ENCODE results near the gene PDE8A.

PDE8A gene

DNA sequence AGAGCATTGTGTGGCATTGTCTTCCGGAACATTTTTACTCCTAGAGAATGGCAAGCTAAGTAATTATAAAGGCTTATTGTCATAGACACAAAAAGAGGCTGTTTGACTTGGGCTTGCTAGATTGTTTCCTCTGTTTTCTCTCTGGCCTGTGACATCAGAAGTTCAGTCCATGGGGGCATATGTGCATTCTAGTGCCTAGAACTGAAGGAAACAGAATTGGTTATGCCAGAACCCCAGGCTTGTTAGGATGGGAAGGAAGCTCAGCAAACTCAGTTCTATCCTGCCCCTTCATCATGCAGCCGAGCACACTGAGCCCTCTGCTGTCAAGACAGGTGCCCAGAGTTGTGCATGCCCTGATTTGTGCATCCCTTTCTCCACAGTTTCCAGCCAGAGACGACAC is 131.3 kb downstream of the PDE8A start:
- no peak for TF ChIP-seq GATA2 (IDR thresholded peaks at IDR 0.05; ENCODE audit: low read depth, low read length)
- no peak for TF ChIP-seq GATA3 (IDR thresholded peaks at IDR 0.05; ENCODE audit: low read depth, low read length)

DNA sequence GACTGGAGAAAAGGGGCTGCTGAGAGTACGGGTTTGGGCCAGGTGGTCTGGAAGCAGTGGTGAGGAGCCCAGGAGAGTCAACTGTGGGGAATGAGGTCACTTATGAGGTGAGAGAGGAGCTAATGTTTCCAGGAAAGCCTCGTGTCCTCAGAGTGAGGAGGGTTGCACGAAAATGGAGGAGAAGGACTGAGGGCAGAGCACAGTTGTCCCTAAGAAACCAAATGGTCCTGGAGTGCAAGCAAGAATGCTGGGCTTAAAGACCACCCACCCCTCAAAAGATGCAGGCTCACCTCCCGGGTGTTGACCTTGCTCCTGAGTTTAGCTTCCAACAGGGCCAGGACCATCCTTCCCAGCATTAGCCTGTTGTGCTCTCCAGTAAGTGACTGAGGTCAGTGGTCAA is 133.2 kb downstream of the PDE8A start:
- TF ChIP-seq GATA3 (IDR thresholded peaks at IDR 0.05; ENCODE audit: low read depth, low read length) (no peak), GATA2 (IDR thresholded peaks at IDR 0.05; ENCODE audit: low read depth, low read length) (no peak)

DNA sequence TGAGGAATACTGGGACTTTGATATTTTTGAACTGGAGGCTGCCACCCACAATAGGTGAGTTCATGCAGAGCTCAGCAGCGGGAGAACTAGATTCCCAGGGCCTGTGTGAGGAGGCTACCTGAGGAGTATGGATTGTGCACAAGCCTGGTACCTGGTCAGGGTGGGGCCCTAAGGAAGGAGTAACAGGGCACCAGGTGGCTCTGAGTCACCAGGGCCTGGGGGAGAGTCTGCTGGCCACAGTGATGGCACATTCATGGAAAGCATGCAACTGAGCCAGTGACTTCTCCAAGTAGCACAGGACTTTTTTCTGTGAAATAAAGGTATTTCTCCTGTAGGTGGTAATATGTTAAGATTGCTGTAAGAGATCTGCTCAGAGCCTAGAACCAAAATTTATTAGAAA is 134.4 kb downstream of the PDE8A start:
- TF ChIP-seq GATA2 (IDR thresholded peaks at IDR 0.05; ENCODE audit: low read depth, low read length), result no peak
- no peak for TF ChIP-seq GATA3 (IDR thresholded peaks at IDR 0.05; ENCODE audit: low read depth, low read length)

DNA sequence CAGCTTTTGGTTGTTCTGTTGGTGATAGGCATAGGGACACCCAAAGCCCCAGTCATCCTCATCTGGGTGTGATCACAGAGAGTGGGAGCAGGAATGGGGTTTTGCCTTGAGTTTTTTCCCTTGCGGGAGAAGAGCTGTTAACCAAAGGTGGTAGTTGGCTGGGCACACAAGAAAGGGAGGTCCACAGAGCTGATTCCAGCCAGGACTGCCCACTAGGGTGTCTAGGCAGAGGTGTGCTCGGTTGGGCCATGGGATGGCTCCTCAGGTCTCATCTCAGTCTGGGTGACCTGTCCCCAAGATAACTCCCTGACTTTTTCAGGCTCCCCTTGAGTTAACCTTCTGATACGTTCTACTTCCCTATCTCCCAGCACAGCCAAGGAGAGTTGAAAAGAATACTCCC is 134.8 kb downstream of the PDE8A start:
- TF ChIP-seq GATA3 (IDR thresholded peaks at IDR 0.05; ENCODE audit: low read depth, low read length) (no peak), GATA2 (IDR thresholded peaks at IDR 0.05; ENCODE audit: low read depth, low read length) (no peak)

DNA sequence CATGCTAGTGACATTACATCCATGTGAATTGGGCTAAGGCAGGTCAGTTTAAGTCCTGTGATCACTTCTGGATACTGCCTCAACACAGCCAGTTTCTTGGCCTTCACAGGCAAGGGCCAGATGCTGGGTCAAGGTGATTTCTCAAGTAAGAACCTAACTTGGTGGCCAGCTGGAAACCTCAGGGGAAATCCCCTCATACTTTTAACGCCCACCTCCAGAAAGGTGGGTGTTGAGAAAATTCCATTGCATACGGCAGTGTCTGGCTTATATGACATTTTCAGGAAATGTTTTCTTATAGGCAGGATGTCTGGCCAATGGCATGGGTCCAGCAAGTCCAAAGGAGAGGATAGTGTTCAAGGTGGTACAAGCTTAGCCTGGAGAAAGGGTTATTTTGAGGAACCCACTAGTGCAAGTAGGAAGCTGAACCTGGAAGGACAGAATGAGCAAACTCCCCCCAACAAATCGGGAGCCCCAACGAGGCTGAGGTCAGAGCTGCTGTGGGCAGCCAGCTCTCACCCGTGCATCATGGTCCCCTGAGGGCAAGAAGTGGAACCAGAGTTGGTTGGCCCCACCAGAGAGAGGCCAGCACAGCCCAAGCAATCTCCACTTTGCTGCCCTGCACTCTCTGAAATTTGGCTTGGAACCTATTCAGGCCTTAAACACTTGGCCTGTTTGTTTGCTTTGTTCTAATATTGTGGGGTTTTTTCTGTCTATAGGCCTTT is 135.4 kb downstream of the PDE8A start:
- no peak for TF ChIP-seq GATA2 (IDR thresholded peaks at IDR 0.05; ENCODE audit: low read depth, low read length)
- TF ChIP-seq GATA3 (IDR thresholded peaks at IDR 0.05; ENCODE audit: low read depth, low read length), result no peak

DNA sequence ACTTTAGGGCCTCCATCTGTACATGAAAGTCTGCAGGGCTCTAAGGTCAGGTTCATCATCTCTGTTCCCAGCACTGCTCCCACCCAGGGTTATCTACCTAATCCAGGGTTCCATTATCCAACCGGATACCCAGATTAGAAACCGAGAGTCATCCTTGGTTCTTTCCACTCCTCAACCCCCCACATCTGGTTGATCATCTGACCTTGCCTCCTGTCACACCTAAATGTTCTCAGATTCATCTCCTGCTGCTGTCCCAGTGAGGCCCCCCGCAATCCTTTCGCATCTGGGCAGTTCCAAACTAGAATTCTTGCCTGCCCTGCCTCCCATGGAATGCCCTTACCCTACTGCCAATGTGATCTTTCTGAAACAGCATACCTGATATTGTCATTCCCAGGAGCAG is 136.5 kb downstream of the PDE8A start:
- no peak for TF ChIP-seq GATA3 (IDR thresholded peaks at IDR 0.05; ENCODE audit: low read depth, low read length)
- TF ChIP-seq GATA2 (IDR thresholded peaks at IDR 0.05; ENCODE audit: low read depth, low read length), result no peak

DNA sequence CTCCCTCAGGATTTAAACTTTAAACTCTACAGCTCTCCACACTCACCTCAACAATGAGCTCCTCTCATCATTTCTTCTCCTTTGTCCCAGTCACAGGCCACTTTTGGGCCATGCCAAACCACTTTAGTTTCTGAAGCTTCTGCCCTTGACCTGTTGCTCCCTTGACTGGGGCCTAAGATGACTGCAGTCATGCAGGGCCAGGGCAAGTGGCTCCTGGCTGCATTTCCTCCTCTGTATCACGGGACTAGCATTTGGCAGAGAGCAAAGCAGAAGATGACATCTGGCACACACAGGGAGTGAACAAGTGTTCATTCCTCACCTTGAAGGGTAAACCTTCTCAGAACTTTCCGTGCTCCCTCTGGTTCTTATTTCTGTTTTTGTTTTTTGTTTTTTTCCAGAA is 136.9 kb downstream of the PDE8A start:
- TF ChIP-seq GATA2 (IDR thresholded peaks at IDR 0.05; ENCODE audit: low read depth, low read length) (no peak), GATA3 (IDR thresholded peaks at IDR 0.05; ENCODE audit: low read depth, low read length) (no peak)

DNA sequence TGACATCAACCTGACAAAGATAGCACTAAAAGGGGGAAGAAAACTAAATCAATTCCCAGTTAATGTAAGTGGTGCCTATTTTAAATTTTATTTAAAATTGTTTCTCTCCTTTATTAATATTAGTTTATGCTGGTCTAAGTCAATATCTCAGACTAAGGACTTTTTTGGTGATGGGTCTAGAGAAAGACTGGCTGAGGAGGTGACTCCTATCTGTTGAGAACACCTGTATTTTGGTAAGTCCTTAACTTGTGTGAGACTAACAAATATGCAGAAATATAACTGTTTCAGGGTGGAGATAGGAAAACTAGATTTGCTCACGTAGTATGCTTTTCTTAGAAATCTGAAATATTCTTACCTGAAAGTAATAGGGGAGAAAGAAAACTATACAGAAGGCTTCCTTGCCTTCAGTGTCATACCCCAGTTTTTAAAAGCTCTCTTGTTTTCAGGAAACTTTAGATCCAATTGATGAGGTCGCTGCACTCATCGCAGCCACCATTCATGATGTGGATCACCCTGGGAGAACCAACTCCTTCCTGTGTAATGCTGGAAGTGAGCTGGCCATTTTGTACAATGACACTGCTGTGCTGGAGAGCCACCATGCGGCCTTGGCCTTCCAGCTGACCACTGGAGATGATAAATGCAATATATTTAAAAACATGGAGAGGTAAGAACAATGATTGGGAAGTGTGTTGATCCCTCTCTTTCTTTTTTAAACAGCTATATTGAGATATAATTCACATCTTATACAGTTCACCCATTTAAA is 138.9 kb downstream of the PDE8A start:
- TF ChIP-seq GATA3 (IDR thresholded peaks at IDR 0.05; ENCODE audit: low read depth, low read length) (no peak), GATA2 (IDR thresholded peaks at IDR 0.05; ENCODE audit: low read depth, low read length) (no peak)

DNA sequence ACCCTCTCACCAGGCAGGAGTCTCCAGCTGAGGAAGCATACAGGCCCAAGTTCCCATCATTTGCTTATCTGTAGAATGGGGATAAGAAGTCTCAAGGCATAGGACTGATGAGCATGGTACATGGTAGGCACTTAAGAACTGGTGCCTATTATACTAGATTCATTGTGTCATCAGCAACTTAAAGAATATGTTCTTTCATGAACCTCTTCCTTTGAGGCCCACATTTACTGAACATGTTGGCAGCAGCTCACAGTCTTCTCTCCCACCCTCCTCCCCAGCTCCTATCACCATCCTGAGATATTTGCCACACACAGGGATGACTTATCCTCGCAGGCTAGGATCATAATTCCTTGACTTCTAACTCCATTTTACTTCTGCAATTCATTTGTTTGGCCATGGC is 142.5 kb downstream of the PDE8A start:
- no peak for TF ChIP-seq GATA2 (IDR thresholded peaks at IDR 0.05; ENCODE audit: low read depth, low read length)
- no peak for TF ChIP-seq GATA3 (IDR thresholded peaks at IDR 0.05; ENCODE audit: low read depth, low read length)

DNA sequence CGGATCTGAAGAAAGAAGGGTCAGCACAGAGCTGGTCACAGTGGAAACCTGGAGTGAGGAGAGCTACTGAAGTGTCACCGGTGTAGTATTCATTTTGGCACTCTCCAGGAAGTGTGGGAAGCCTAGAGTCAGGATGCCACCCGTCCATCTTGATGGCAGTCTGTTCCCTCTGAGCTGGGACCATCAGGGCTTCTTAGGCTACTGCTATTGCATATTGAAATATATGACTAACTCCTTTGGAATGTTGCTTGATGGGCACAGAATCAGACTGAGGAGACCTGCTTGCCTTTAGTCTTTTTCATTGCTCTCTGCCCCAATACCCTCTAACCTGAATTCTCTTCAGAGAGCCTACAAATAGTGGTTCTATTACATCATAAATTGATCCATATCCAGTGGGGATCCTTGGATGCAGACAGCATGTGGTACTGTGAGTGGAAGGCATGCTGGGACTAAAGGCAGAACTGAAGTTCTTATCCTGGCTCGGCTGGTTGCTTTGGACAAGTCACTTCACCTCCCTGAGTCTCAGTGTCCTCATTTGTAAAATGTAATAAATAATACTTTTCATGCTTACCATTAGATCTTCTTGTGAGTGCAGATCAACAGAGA is 143.5 kb downstream of the PDE8A start:
- TF ChIP-seq GATA3 (IDR thresholded peaks at IDR 0.05; ENCODE audit: low read depth, low read length) (no peak), GATA2 (IDR thresholded peaks at IDR 0.05; ENCODE audit: low read depth, low read length) (no peak)

DNA sequence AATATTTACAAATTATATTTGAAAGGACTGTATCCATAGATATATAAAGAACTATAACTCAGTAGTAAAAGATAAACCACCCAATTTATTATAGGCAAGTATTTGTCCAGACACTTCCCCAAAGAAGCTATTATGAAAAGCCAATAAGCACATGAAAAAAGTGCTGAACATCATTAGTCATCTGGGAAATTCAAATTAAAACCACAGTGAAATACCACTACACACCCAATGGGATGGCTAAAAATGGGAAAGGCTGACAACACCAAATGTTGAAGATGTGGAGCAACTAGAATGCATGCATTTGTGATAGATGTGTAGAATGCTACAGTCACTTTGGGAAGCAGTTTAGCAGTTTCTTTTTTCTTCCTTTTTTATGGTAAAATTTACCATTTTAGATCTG is 147.0 kb downstream of the PDE8A start:
- TF ChIP-seq GATA3 (IDR thresholded peaks at IDR 0.05; ENCODE audit: low read depth, low read length) (no peak), GATA2 (IDR thresholded peaks at IDR 0.05; ENCODE audit: low read depth, low read length) (no peak)

DNA sequence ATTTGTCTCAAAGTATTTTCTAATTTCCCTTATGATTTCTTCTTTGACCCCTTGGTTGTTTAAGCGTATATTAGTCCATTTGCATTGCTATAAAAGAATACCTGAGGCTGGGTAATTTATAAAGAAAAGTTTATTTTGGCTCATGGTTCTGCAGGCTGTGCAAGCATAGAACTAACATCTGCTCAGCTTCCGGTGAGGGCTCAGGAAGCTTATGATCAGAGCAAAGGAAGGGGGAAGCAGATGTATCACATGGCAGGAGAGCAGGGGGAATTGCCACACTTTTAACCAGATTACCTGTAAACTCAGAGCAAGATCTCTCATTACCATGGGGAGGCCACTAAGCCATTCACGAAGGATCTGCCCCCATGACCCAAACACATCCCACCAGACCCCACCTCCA is 148.2 kb downstream of the PDE8A start:
- TF ChIP-seq GATA2 (IDR thresholded peaks at IDR 0.05; ENCODE audit: low read depth, low read length) (no peak), GATA3 (IDR thresholded peaks at IDR 0.05; ENCODE audit: low read depth, low read length) (no peak)

DNA sequence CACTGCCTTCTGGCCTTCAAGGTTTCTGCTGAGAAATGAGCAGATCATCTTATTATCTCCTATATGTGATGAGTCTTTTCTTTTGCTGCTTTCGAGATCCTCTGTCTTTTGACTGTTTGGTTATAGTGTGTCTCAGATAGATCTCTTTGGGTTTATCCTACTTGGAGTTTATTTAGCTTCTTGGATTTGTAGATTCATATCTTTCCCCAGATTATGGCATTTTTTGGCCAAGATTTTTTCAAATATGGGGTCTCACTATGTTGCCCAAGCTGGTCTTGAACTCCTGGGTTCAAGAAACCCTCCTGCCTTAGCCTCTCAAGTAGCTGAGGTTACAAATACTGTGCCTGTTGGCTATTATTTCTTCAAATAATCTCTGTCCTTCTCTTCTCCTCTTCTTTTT is 150.3 kb downstream of the PDE8A start:
- TF ChIP-seq GATA3 (IDR thresholded peaks at IDR 0.05; ENCODE audit: low read depth, low read length), result no peak
- TF ChIP-seq GATA2 (IDR thresholded peaks at IDR 0.05; ENCODE audit: low read depth, low read length), result no peak

DNA sequence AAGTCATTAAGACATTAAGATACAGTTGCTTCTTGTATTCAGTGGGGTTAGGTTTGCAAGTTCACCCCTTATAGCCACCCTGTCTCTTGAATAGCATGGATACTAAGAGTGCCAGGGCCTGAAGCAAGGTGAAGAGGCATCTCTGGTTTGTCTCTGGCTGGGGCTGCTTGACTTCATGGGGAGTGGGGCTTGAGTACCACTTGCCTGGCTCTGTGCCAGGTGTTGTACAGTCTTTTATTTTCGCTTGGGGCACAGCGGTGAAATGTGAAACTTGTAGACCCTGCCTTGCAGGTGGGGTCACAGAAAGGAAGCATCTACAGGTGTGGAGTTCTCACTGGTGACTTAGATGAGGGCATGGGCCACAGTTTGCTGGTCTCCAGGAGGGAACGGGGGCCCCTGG is 152.1 kb downstream of the PDE8A start:
- TF ChIP-seq GATA3 (IDR thresholded peaks at IDR 0.05; ENCODE audit: low read depth, low read length) (no peak), GATA2 (IDR thresholded peaks at IDR 0.05; ENCODE audit: low read depth, low read length) (no peak)
